ENCODE data around the gene TRIP6.

The TRIP6 gene

GRCh38 chr7:100894860-100895700 is 27.9 kb downstream of the TRIP6 start:
- peak; percentile 73 for TF ChIP-seq CTCF (IDR thresholded peaks at IDR 0.05; ENCODE audit: low read depth, low read length)
- peak overlapping the region; percentile 49 for H3K4me3 ChIP-seq (ENCODE audit: low read depth, low read length)

- peak within 1 kb of the TSS; percentile 49 for H3K4me3 ChIP-seq (ENCODE audit: low read depth, low read length)
Measured at GRCh38 chr7:100895701-100895955, 28.4 kb downstream of the TRIP6 start, which contains the start of gene ACHE. TSS of gene ACHE (minus strand) at chr7:100895888. CDS start at chr7:100894232, 1,656 bp downstream.

GRCh38 chr7:100895956-100896731 is 29.0 kb downstream of the TRIP6 start:
- H3K4me3 ChIP-seq (ENCODE audit: low read depth, low read length), result no peak overlapping the region
- TF ChIP-seq CTCF (IDR thresholded peaks at IDR 0.05; ENCODE audit: low read depth, low read length), result no peak

More at GRCh38 chr7:100895701-100895955, 28.4 kb downstream of the TRIP6 start, which contains the start of gene ACHE:
- TF ChIP-seq CTCF (IDR thresholded peaks at IDR 0.05; ENCODE audit: low read depth, low read length), result no peak

GRCh38 chr7:100896732-100897608 is 29.8 kb downstream of the TRIP6 start:
- peak; percentile 65 for TF ChIP-seq CTCF (IDR thresholded peaks at IDR 0.05; ENCODE audit: low read depth, low read length)
- H3K4me3 ChIP-seq (ENCODE audit: low read depth, low read length), result no peak overlapping the region

GRCh38 chr7:100897772-100898454 is 30.7 kb downstream of the TRIP6 start:
- no peak for TF ChIP-seq CTCF (IDR thresholded peaks at IDR 0.05; ENCODE audit: low read depth, low read length)

GRCh38 chr7:100899432-100899831 is 32.2 kb downstream of the TRIP6 start:
- no peak for TF ChIP-seq CTCF (IDR thresholded peaks at IDR 0.05; ENCODE audit: low read depth, low read length)
- no peak overlapping the region for H3K4me3 ChIP-seq (ENCODE audit: low read depth, low read length)

More at GRCh38 chr7:100897772-100898454, 30.7 kb downstream of the TRIP6 start:
- H3K4me3 ChIP-seq (ENCODE audit: low read depth, low read length), result no peak overlapping the region
